ENCODE results near the gene PSRC1.
A peak's percentile ranks its signal among the peaks of the same experiment; 100 is the strongest.

Gene PSRC1

GRCh38 chr1:109281680-109282496, 1.1 kb downstream of the PSRC1 start:
- Histone ChIP-seq H4K20me1 (no peaks in the 10 kb centered on the region), H3K9ac (peak overlapping the region; percentile 74), H3K36me3 (peaks cover 30% of the 10 kb centered on the region), H3K4me1 (peaks cover 40% of the 10 kb centered on the region), H3K4me2 (peak overlapping the region; percentile 97), H3K27me3 (no peaks in the 10 kb centered on the region), H3K9me3 (no peaks in the 10 kb centered on the region), H3K4me3 (peak overlapping the region; percentile 73), H3K27ac (peak overlapping the region; percentile 85; the same call in 1 of the 2 replicates)
- TF ChIP-seq Cebpa-rat (IDR thresholded peaks at IDR 0.05), result no peak

GRCh38 chr1:109280862-109281261, 2.1 kb downstream of the PSRC1 start:
- TF ChIP-seq Cebpa-rat (IDR thresholded peaks at IDR 0.05), result no peak

GRCh38 chr1:109279615-109280278, 3.2 kb downstream of the PSRC1 start:
- H3K9me3 ChIP-seq, result no peaks in the 10 kb centered on the region
- no peaks in the 10 kb centered on the region for H4K20me1 ChIP-seq
- H3K27me3 ChIP-seq, result no peaks in the 10 kb centered on the region
- TF ChIP-seq Cebpa-rat (IDR thresholded peaks at IDR 0.05), result no peak
- H3K9ac ChIP-seq, result 0 out of 2 replicates have a peak overlapping the region, but pooled peaks have one; percentile 48
- no peak overlapping the region for H3K27ac ChIP-seq
- peaks cover 35% of the 10 kb centered on the region for H3K36me3 ChIP-seq
- peaks cover 47% of the 10 kb centered on the region for H3K4me1 ChIP-seq
- no peak overlapping the region for H3K4me3 ChIP-seq
- no peak overlapping the region for H3K4me2 ChIP-seq

More at GRCh38 chr1:109280862-109281261, 2.1 kb downstream of the PSRC1 start:
- H3K9ac ChIP-seq, result 0 out of 2 replicates have a peak overlapping the region, but pooled peaks have one; percentile 48
- no peaks in the 10 kb centered on the region for H3K27me3 ChIP-seq
- no peak overlapping the region for H3K27ac ChIP-seq
- no peak overlapping the region for H3K4me3 ChIP-seq
- no peaks in the 10 kb centered on the region for H3K9me3 ChIP-seq
- H4K20me1 ChIP-seq, result no peaks in the 10 kb centered on the region
- H3K36me3 ChIP-seq, result peaks cover 31% of the 10 kb centered on the region
- H3K4me2 ChIP-seq, result peak overlapping the region; percentile 97; the same call in 1 of the 2 replicates
- peaks cover 40% of the 10 kb centered on the region for H3K4me1 ChIP-seq

- Histone ChIP-seq H4K20me1 (no peaks in the 10 kb centered on the region), H3K9me3 (no peaks in the 10 kb centered on the region), H3K4me3 (no peak overlapping the region), H3K9ac (no peak overlapping the region), H3K36me3 (peaks cover 42% of the 10 kb centered on the region), H3K27me3 (no peaks in the 10 kb centered on the region), H3K4me1 (peaks cover 44% of the 10 kb centered on the region), H3K27ac (no peak overlapping the region), H3K4me2 (no peak overlapping the region)
- no peak for TF ChIP-seq Cebpa-rat (IDR thresholded peaks at IDR 0.05)
Observed at GRCh38 chr1:109277434-109278204, 5.3 kb downstream of the PSRC1 start.

- no peak overlapping the region for H3K27ac ChIP-seq
- no peaks in the 10 kb centered on the region for H4K20me1 ChIP-seq
- peak overlapping the region; percentile 18; the same call in 1 of the 2 replicates for H3K9ac ChIP-seq
- no peaks in the 10 kb centered on the region for H3K27me3 ChIP-seq
- no peak overlapping the region for H3K4me2 ChIP-seq
- TF ChIP-seq Cebpa-rat (IDR thresholded peaks at IDR 0.05), result no peak
- no peaks in the 10 kb centered on the region for H3K9me3 ChIP-seq
- H3K4me1 ChIP-seq, result peaks cover 28% of the 10 kb centered on the region
- H3K4me3 ChIP-seq, result no peak overlapping the region
- H3K36me3 ChIP-seq, result peaks cover 58% of the 10 kb centered on the region
Observed at GRCh38 chr1:109275706-109276345, 7.1 kb downstream of the PSRC1 start.

GRCh38 chr1:109274533-109275476, 8.1 kb downstream of the PSRC1 start:
- Histone ChIP-seq H3K9me3 (no peaks in the 10 kb centered on the region), H3K4me1 (peaks cover 19% of the 10 kb centered on the region), H4K20me1 (no peaks in the 10 kb centered on the region), H3K27me3 (no peaks in the 10 kb centered on the region), H3K27ac (peak overlapping the region; percentile 58), H3K4me2 (peak overlapping the region; percentile 76), H3K4me3 (no peak overlapping the region), H3K36me3 (peaks cover 58% of the 10 kb centered on the region), H3K9ac (peak overlapping the region; percentile 52)
- no peak for TF ChIP-seq Cebpa-rat (IDR thresholded peaks at IDR 0.05)

- Histone ChIP-seq H3K9ac (0 out of 2 replicates have a peak overlapping the region, but pooled peaks have one; percentile 52), H3K4me1 (peaks cover 19% of the 10 kb centered on the region), H4K20me1 (no peaks in the 10 kb centered on the region), H3K27ac (peak overlapping the region; percentile 58; the same call in 1 of the 2 replicates), H3K4me2 (peak overlapping the region; percentile 76), H3K9me3 (no peaks in the 10 kb centered on the region), H3K36me3 (peaks cover 62% of the 10 kb centered on the region), H3K4me3 (no peak overlapping the region), H3K27me3 (no peaks in the 10 kb centered on the region)
- no peak for TF ChIP-seq Cebpa-rat (IDR thresholded peaks at IDR 0.05)
Observed at GRCh38 chr1:109273570-109274288, 9.2 kb downstream of the PSRC1 start.

All from BLaER1 (cell line).